ENCODE data around the gene DUSP10. TPM values are rescaled to one million over a fixed set of nuclear protein-coding genes. Genes with fewer than 3 reads are reported as not detected.

The DUSP10 gene
- total RNA-seq, 1 experiment from 2014 or later, result 1.6 TPM

DNA sequence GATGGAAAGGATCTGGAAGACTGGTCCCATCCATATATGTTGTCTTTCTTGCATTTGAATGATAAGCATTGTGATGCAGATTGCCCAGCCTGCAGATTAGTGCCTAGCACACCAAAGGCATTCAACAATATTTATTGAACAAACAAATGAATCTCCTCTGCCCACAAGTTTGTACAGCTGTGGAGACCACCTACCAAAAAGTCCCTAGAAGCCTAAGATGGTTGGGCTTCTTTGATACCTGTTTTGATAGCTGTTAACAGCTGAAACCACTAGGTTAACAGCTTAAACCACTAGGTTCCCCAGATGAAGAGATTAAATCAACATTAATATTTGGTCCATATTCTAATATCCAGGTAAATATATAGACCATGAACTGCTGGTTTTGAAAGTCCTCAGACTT, 9.8 kb downstream of the DUSP10 start:
- POLR2A ChIA-PET, result interaction anchor here (1.6 kb wide), 1 partner anchor 10 kb away, joined by 5 read pairs; the partner anchor contains the start of gene DUSP10
- TF ChIP-seq ZNF416 (CRISPR knock-in tag; IDR thresholded peaks at IDR 0.05), result no peak
- TF ChIP-seq, protein P1, sequence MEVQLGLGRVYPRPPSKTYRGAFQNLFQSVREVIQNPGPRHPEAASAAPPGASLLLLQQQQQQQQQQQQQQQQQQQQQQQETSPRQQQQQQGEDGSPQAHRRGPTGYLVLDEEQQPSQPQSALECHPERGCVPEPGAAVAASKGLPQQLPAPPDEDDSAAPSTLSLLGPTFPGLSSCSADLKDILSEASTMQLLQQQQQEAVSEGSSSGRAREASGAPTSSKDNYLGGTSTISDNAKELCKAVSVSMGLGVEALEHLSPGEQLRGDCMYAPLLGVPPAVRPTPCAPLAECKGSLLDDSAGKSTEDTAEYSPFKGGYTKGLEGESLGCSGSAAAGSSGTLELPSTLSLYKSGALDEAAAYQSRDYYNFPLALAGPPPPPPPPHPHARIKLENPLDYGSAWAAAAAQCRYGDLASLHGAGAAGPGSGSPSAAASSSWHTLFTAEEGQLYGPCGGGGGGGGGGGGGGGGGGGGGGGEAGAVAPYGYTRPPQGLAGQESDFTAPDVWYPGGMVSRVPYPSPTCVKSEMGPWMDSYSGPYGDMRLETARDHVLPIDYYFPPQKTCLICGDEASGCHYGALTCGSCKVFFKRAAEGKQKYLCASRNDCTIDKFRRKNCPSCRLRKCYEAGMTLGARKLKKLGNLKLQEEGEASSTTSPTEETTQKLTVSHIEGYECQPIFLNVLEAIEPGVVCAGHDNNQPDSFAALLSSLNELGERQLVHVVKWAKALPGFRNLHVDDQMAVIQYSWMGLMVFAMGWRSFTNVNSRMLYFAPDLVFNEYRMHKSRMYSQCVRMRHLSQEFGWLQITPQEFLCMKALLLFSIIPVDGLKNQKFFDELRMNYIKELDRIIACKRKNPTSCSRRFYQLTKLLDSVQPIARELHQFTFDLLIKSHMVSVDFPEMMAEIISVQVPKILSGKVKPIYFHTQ (CRISPR knock-in tag; IDR thresholded peaks at IDR 0.05), result no peak
- TF ChIP-seq, protein P2, sequence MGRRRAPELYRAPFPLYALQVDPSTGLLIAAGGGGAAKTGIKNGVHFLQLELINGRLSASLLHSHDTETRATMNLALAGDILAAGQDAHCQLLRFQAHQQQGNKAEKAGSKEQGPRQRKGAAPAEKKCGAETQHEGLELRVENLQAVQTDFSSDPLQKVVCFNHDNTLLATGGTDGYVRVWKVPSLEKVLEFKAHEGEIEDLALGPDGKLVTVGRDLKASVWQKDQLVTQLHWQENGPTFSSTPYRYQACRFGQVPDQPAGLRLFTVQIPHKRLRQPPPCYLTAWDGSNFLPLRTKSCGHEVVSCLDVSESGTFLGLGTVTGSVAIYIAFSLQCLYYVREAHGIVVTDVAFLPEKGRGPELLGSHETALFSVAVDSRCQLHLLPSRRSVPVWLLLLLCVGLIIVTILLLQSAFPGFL (CRISPR knock-in tag; IDR thresholded peaks at IDR 0.05; ENCODE audit: borderline replicate concordance), result no peak
- TF ChIP-seq NR2C2 (CRISPR knock-in tag; IDR thresholded peaks at IDR 0.05), result no peak
- no peak for TF ChIP-seq HMGA2 (CRISPR knock-in tag; IDR thresholded peaks at IDR 0.05)
- TF ChIP-seq, protein P3, sequence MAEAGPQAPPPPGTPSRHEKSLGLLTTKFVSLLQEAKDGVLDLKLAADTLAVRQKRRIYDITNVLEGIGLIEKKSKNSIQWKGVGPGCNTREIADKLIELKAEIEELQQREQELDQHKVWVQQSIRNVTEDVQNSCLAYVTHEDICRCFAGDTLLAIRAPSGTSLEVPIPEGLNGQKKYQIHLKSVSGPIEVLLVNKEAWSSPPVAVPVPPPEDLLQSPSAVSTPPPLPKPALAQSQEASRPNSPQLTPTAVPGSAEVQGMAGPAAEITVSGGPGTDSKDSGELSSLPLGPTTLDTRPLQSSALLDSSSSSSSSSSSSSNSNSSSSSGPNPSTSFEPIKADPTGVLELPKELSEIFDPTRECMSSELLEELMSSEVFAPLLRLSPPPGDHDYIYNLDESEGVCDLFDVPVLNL (CRISPR knock-in tag; IDR thresholded peaks at IDR 0.05; ENCODE audit: borderline replicate concordance, low read depth), result no peak
- no peak for TF ChIP-seq OVOL2 (CRISPR knock-in tag; IDR thresholded peaks at IDR 0.05; ENCODE audit: borderline replicate concordance)
- TF ChIP-seq, protein P4, sequence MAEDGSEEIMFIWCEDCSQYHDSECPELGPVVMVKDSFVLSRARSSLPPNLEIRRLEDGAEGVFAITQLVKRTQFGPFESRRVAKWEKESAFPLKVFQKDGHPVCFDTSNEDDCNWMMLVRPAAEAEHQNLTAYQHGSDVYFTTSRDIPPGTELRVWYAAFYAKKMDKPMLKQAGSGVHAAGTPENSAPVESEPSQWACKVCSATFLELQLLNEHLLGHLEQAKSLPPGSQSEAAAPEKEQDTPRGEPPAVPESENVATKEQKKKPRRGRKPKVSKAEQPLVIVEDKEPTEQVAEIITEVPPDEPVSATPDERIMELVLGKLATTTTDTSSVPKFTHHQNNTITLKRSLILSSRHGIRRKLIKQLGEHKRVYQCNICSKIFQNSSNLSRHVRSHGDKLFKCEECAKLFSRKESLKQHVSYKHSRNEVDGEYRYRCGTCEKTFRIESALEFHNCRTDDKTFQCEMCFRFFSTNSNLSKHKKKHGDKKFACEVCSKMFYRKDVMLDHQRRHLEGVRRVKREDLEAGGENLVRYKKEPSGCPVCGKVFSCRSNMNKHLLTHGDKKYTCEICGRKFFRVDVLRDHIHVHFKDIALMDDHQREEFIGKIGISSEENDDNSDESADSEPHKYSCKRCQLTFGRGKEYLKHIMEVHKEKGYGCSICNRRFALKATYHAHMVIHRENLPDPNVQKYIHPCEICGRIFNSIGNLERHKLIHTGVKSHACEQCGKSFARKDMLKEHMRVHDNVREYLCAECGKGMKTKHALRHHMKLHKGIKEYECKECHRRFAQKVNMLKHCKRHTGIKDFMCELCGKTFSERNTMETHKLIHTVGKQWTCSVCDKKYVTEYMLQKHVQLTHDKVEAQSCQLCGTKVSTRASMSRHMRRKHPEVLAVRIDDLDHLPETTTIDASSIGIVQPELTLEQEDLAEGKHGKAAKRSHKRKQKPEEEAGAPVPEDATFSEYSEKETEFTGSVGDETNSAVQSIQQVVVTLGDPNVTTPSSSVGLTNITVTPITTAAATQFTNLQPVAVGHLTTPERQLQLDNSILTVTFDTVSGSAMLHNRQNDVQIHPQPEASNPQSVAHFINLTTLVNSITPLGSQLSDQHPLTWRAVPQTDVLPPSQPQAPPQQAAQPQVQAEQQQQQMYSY (CRISPR knock-in tag; IDR thresholded peaks at IDR 0.05), result no peak
- TF ChIP-seq TP53 (CRISPR knock-in tag; IDR thresholded peaks at IDR 0.05), result no peak
- no peak for TF ChIP-seq SMAD3 (CRISPR knock-in tag; IDR thresholded peaks at IDR 0.05; ENCODE audit: borderline replicate concordance)
- H3K27ac Mint-ChIP-seq, result no peak overlapping the region
- CTCF ChIA-PET, result no interaction called here
- H3K36me3 Mint-ChIP-seq, result peaks cover 2% of the 10 kb centered on the region; the same call in 1 of the 2 replicates
- DNase-seq (ENCODE audit: low spot score), result no peak
- H3K4me3 Mint-ChIP-seq, result no peak overlapping the region
- peaks cover 11% of the 10 kb centered on the region; the same call in 1 of the 2 replicates for H3K4me1 Mint-ChIP-seq
- H3K9me3 Mint-ChIP-seq, result no peaks in the 10 kb centered on the region
- ATAC-seq, result no peak
- H3K27me3 Mint-ChIP-seq (ENCODE audit: low read depth), result no peaks in the 10 kb centered on the region

DNA sequence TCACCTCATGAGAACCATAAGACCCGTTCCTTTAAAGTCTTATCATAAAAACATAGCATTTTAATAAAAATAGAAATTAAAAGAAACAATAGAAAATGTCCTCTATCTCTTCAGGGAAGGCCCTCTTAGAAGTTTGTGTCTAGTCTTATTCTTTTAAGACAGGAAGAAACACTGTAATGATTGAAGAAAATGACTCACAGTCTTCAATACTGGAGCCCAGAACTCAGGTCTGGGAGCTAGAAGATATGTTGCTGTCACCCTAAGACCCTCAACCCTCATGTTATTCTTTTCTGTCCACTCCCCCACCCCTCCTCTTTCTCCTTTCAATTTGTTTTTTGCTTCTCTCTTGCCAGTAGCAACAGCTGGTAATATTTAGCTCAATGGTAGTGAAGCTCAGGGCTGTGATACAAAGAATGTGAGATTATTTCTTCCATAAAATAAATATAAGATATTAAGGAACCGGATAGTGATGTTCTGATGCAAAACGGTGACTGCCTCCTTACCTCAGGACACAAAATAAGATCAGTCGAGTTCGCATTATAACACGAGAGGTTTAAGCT, 12.0 kb downstream of the DUSP10 start:
- no peak overlapping the region for H3K4me3 Mint-ChIP-seq
- TF ChIP-seq ATF1 (CRISPR knock-in tag; IDR thresholded peaks at IDR 0.05), result no peak
- DNase-seq (ENCODE audit: low spot score) (no peak), ATAC-seq (no peak)
- H3K27me3 Mint-ChIP-seq (ENCODE audit: low read depth), result no peaks in the 10 kb centered on the region
- H3K4me1 Mint-ChIP-seq, result peaks cover 9% of the 10 kb centered on the region; the same call in 1 of the 2 replicates
- H3K27ac Mint-ChIP-seq, result no peak overlapping the region
- H3K9me3 Mint-ChIP-seq, result peaks cover 2% of the 10 kb centered on the region
- ChIA-PET POLR2A (interaction anchor here (1.0 kb wide), 1 partner anchor 12 kb away, joined by 4 read pairs; the partner anchor contains the start of gene DUSP10), CTCF (interaction anchor here (1.4 kb wide), 1 partner anchor 21 kb away, joined by 4 read pairs; no protein-coding TSS in a partner anchor)
- peaks cover 2% of the 10 kb centered on the region; the same call in 1 of the 2 replicates for H3K36me3 Mint-ChIP-seq

DNA sequence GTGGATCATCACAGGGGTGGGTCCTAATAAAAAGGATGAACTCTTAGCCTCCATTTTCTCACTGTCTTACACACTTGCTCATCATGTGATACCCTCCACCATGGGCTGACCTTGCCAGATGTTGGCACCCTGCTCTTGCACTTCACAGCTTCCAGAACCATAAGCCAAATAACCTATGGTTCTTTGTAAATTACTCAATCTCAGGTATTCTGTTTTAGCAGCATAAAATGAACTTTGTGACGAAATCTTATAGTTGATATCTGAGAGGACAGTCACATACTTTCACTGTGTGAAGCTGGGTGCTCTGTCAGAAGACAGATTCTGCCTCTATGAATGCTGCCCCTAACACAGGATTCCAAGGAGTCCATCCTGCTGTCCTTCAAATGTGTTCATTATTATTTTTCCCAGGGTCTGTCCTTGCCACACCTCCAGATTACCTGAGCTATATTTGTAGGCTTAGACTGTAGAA, 13.8 kb downstream of the DUSP10 start:
- ChIA-PET POLR2A (no interaction called here), CTCF (no interaction called here)
- Mint-ChIP-seq H3K4me3 (no peak overlapping the region), H3K9me3 (peaks cover 18% of the 10 kb centered on the region), H3K4me1 (peaks cover 7% of the 10 kb centered on the region; the same call in 1 of the 2 replicates), H3K36me3 (peaks cover 17% of the 10 kb centered on the region), H3K27me3 (ENCODE audit: low read depth) (no peaks in the 10 kb centered on the region), H3K27ac (no peak overlapping the region)
- ATAC-seq (no peak), DNase-seq (ENCODE audit: low spot score) (no peak)
- TF ChIP-seq, protein P5, sequence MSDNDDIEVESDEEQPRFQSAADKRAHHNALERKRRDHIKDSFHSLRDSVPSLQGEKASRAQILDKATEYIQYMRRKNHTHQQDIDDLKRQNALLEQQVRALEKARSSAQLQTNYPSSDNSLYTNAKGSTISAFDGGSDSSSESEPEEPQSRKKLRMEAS (CRISPR knock-in tag; IDR thresholded peaks at IDR 0.05), result no peak
- TF ChIP-seq, protein P6, sequence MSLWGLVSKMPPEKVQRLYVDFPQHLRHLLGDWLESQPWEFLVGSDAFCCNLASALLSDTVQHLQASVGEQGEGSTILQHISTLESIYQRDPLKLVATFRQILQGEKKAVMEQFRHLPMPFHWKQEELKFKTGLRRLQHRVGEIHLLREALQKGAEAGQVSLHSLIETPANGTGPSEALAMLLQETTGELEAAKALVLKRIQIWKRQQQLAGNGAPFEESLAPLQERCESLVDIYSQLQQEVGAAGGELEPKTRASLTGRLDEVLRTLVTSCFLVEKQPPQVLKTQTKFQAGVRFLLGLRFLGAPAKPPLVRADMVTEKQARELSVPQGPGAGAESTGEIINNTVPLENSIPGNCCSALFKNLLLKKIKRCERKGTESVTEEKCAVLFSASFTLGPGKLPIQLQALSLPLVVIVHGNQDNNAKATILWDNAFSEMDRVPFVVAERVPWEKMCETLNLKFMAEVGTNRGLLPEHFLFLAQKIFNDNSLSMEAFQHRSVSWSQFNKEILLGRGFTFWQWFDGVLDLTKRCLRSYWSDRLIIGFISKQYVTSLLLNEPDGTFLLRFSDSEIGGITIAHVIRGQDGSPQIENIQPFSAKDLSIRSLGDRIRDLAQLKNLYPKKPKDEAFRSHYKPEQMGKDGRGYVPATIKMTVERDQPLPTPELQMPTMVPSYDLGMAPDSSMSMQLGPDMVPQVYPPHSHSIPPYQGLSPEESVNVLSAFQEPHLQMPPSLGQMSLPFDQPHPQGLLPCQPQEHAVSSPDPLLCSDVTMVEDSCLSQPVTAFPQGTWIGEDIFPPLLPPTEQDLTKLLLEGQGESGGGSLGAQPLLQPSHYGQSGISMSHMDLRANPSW (CRISPR knock-in tag; conservative IDR thresholded peaks at IDR 0.05; ENCODE audit: low read depth), result no peak
- no peak for TF ChIP-seq OVOL2 (CRISPR knock-in tag; IDR thresholded peaks at IDR 0.05; ENCODE audit: borderline replicate concordance)
